Heart left ventricle (tissue), 16 donors: Measurements from ENCODE around the gene GCFC2. TPM values are rescaled to one million over a fixed set of nuclear protein-coding genes. Genes with fewer than 3 reads are reported as not detected.

Source experiments
- ATAC-seq, 4 donors: fragments of 200-7000 bp; cut with Tn5 transposase; one replicate each; pipeline ENCODE4 v1.9.1; 2020 to 2022; ENCODE audit warnings: moderate library complexity in 4 of 4, mild to moderate bottlenecking in 3 of 4, moderate number of reproducible peaks in 1 of 4
- DNase-seq, 5 donors: peaks; one replicate each; pipeline ENCODE4 v3.0.0-alpha.2; 2020
- H3K27ac ChIP-seq, 12 donors: fragments of 200-600 bp; sonication (generic) in 4 of 12; one replicate each; pipeline versions ENCODE4 v1.5.0 to v1.8.0; 2016 to 2022; ENCODE audit warnings: mild to moderate bottlenecking in 2 of 12
- H3K27me3 ChIP-seq, 9 donors: fragments of 200-600 bp; sonication (generic) in 2 of 9; one replicate each; pipeline versions ENCODE4 v1.5.1 to v1.8.0; 2016 to 2022; ENCODE audit warnings: mild to moderate bottlenecking in 3 of 9
- H3K36me3 ChIP-seq, 9 donors: fragments of 200-600 bp; sonication (generic) in 2 of 9; one replicate each; pipeline versions ENCODE4 v1.5.0 to v1.8.0; 2018 to 2022; ENCODE audit warnings: mild to moderate bottlenecking in 2 of 9
- H3K4me1 ChIP-seq, 12 donors: fragments of 200-600 bp; sonication (generic) in 4 of 12; one replicate each; pipeline versions ENCODE4 v1.5.0 to v1.8.0; 2016 to 2022; ENCODE audit warnings: mild to moderate bottlenecking in 3 of 12
- H3K4me3 ChIP-seq, 12 donors: fragments of 200-600 bp; sonication (generic) in 4 of 12; one replicate each; pipeline versions ENCODE4 v1.5.0 to v1.8.0; 2017 to 2022; ENCODE audit warnings: mild to moderate bottlenecking in 9 of 12, moderate library complexity in 4 of 12
- H3K9me3 ChIP-seq, 12 donors: fragments of 200-600 bp; sonication (generic) in 4 of 12; one replicate each; pipeline versions ENCODE4 v1.5.0 to v1.8.0; 2016 to 2022; ENCODE audit warnings: mild to moderate bottlenecking in 1 of 12
- POLR2A ChIP-seq, 2 donors: fragments of 450-650 bp; IDR thresholded peaks; one replicate each; pipeline ENCODE4 v1.6.1; 2017; ENCODE audit warnings: antibody characterized with exemption in 2 of 2, mild to moderate bottlenecking in 2 of 2, moderate library complexity in 2 of 2
- WGBS, 4 donors: extraction: QIAGEN DNeasy Blood & Tissue Kit in 2 of 4; methylation state at CpG; one replicate each; pipeline versions ENCODE4 v1.1.5 to v1.1.7; 2013 to 2018; 5-methylcytosine and 5-hydroxymethylcytosine counted together
- intact Hi-C, 10 donors: fragments of 100-400 bp; cut with DNase I; formaldehyde crosslinking; loops; one replicate each; pipeline versions ENCODE4 v1.11.1 to v1.14.2; 2022
- polyA plus RNA-seq, 2 donors: library from polyadenylated mRNA; stranded (reverse); fragments of 200-250 nt; gene quantifications; one replicate each; pipeline ENCODE4 v1.2.3, GENCODE V29; 2013
- total RNA-seq, 9 donors: library from RNA; depleted of rRNA in 2 of 9; stranded (reverse); fragments of >200 nt in 2 of 9; fragmentation: NEBNext Ultra II Directional in 3 of 9; extraction: Animal tissue kit (Norgen Biotek cat#: 25700) in 3 of 9; gene quantifications; one replicate each; pipeline versions ENCODE4 v1.1.0 to v1.2.4, GENCODE V29; 2016 to 2023
- TF ChIP-seq, protein P1 (sequence below), 12 donors: fragments of 200-600 bp; sonication (generic) in 4 of 12; IDR thresholded peaks; one replicate each; pipeline versions ENCODE4 v1.5.0 to v1.8.0; 2018 to 2022; ENCODE audit warnings: antibody characterized with exemption in 12 of 12, mild to moderate bottlenecking in 5 of 12
- donor health status: ischemic (EF 13 %, LVEDD 7.1; RV severe dilation, severe dysfunction).
- donor health status: healthy with polysubstance abuse.
- donor health status: DM: no; HTN: yes; CAD: no.
- donor health status: DM: no; HTN: no; CAD: no.
- donor health status: ischemic (EF 25% LVEDD 6.9; RV normal size, moderate dysfunction).
- donor health status: ischemic (EF 25% LVEDD 5.7; RV mildly dilated, moderate dysfunction).
- donor health status: healthy.
- donor health status: DM: yes; HTN: yes; CAD: no.
- donor health status: ischemic (EF 35%, LVEDD 5.7; RV mildly dilated, moderate dysfunction).
- donor health status: nonischemic (EF 11% LVEDD 7.7; RV severe dilation, severe dysfunction).
- donor health status: DM: yes; HTN: yes; CAD: no.
- donor health status: PGD.
- donor health status: ischemic (EF 29% LVEDD 5.4; RV normal size, mild dysfunction).
- donor health status: nonischemic (EF 23%, LVEDD 6.1; RV moderate dilation, normal function).

The GCFC2 gene
- total and polyA plus RNA-seq, 11 donors = 7.2 to 16.5 (median 13.2) TPM

DNA sequence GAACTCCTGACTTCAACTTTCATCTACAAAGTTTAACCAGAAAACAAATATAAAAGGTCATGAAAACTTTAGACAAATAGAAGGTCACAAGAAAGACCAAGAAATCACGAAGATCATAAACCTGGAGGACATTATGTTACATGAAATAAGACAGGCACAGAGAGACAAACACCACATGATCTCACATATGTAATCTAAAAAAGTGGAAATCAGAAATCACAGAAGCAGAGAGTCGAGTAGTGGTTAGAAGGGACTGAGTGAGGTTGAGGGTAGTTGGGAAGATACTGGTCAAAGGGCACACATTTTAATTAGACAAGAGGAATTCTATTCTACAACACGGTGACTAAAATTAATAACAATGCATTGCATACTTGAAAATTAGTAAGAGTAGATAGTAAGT is 1.4 kb downstream of the GCFC2 start:
- H3K27ac ChIP-seq = no peak overlapping the region
- H3K4me1 ChIP-seq = peaks cover 0 to 28% (median 9%) of the 10 kb centered on the region in 12 donors
- WGBS, 4 donors = 43 to 49% (median 47%) methylated on average over 3 of the region's 3 CpGs
- intact Hi-C loops = loop anchor here in 1 of 10 donors (10.0 kb wide), 1 partner anchor 54 kb away; no protein-coding TSS in a partner anchor
- ATAC-seq (no peak), DNase-seq (no peak)
- TF ChIP-seq, protein P1, sequence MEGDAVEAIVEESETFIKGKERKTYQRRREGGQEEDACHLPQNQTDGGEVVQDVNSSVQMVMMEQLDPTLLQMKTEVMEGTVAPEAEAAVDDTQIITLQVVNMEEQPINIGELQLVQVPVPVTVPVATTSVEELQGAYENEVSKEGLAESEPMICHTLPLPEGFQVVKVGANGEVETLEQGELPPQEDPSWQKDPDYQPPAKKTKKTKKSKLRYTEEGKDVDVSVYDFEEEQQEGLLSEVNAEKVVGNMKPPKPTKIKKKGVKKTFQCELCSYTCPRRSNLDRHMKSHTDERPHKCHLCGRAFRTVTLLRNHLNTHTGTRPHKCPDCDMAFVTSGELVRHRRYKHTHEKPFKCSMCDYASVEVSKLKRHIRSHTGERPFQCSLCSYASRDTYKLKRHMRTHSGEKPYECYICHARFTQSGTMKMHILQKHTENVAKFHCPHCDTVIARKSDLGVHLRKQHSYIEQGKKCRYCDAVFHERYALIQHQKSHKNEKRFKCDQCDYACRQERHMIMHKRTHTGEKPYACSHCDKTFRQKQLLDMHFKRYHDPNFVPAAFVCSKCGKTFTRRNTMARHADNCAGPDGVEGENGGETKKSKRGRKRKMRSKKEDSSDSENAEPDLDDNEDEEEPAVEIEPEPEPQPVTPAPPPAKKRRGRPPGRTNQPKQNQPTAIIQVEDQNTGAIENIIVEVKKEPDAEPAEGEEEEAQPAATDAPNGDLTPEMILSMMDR (IDR thresholded peaks at IDR 0.05) = no peak
- TF ChIP-seq POLR2A (IDR thresholded peaks at IDR 0.05) = no peak
- H3K4me3 ChIP-seq = peak overlapping the region in 11 of 12 donors; percentile 60 to 90 (median 78)
- H3K27me3 ChIP-seq = no peaks in the 10 kb centered on the region
- H3K36me3 ChIP-seq = peaks cover 0 to 25% (median 15%) of the 10 kb centered on the region in 9 donors
- H3K9me3 ChIP-seq = no peaks in the 10 kb centered on the region

DNA sequence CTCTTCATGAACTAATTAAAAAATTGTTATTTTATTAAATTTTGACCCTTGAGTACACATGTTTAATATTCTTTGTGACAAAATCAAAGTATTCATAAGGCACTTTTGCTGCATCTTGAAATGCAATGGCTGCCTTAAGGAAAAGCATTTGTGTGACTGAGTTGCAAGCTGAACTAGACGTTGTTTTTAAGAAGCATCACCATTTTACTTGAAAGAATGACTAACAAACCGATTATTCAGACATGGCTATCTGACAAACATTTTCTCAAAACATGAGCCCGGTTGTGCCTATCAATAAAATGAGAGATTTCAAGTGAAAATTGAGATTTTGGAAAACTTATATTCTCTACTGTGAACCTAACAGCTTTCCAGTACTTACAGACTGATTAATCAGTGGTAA is 2.8 kb downstream of the GCFC2 start:
- no peak for TF ChIP-seq POLR2A (IDR thresholded peaks at IDR 0.05)
- TF ChIP-seq, protein P1 (IDR thresholded peaks at IDR 0.05) = no peak
- Histone ChIP-seq H3K27me3 (no peaks in the 10 kb centered on the region), H3K9me3 (no peaks in the 10 kb centered on the region), H3K4me3 (no peak overlapping the region), H3K36me3 (peaks cover 0 to 39% (median 29%) of the 10 kb centered on the region in 9 donors), H3K4me1 (peaks cover 0 to 28% (median 9%) of the 10 kb centered on the region in 12 donors), H3K27ac (no peak overlapping the region)
- intact Hi-C loops = loop anchor here in 2 of 10 donors (2.0 to 10.0 kb wide), 2 partner anchors 53 to 65 kb away; no protein-coding TSS in a partner anchor
- 82 to 92% (median 84%) methylated on average over 3 of the region's 3 CpGs for WGBS, 4 donors
- ATAC-seq (no peak), DNase-seq (no peak)

DNA sequence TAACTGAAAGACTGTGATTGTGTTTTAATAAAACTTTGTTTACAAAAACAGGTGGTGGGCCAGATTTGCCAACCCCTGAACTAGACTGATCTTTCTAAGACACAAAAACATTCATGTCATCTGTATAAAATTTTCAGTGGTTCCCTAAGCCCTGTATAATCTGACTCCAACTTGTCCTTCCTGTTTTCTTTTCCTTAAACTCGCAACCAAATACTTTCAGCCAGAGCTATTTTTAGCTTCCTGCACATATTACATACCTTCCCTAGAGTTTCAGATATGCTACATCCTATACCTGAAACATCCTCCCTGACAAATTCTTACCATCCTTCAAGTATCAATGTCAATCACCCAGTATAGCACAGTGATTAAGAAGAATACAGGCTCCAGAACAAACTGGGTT is 4.8 kb downstream of the GCFC2 start:
- no peak for TF ChIP-seq POLR2A (IDR thresholded peaks at IDR 0.05)
- TF ChIP-seq, protein P1 (IDR thresholded peaks at IDR 0.05) = no peak
- DNase-seq (no peak), ATAC-seq (no peak)
- no peaks in the 10 kb centered on the region for H3K27me3 ChIP-seq
- H3K9me3 ChIP-seq = no peaks in the 10 kb centered on the region
- peaks cover 0 to 25% (median 9%) of the 10 kb centered on the region in 12 donors for H3K4me1 ChIP-seq
- intact Hi-C loops = loop anchor here in 2 of 10 donors (2.0 to 10.0 kb wide), 2 partner anchors 51 to 63 kb away; no protein-coding TSS in a partner anchor
- WGBS, 4 donors = 12 to 22% (median 17%) methylated on average over 1 of the region's 1 CpG
- H3K36me3 ChIP-seq = peaks cover under 1 to 58% (median 49%) of the 10 kb centered on the region in 9 donors
- no peak overlapping the region for H3K27ac ChIP-seq
- no peak overlapping the region for H3K4me3 ChIP-seq

DNA sequence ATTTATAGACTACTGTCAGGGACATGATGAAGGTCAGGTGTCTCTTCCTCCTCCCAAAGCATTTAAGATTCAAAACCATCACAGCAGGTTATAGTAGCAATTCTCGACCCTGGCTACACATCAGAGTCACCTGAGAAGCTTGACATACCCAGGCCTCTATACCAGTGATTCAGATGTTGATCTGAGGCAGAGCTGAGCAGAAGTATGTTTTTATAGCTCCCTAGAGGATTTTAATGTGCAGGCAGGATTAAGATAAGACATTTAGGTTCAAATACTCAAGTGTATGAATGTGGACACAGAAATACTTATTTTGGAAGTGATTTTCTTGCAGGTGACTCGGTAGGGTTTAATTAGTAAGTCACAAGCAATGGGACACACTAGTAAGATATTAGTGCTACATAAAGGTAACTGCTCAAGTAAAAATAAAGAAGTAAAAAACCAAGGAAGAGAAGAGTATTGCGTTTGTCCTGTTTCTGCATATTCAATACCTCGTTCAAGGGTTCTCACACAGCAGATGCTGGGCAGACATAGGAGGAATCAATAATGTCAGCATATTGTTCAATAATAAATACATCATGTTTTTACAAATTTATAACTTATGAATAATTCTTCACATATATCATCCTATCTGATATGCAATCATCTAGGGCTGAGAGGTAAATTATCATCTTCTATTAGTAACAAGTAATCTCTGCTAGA is 7.0 kb downstream of the GCFC2 start:
- H3K9me3 ChIP-seq = no peaks in the 10 kb centered on the region
- ATAC-seq = no peak
- H3K4me3 ChIP-seq = no peak overlapping the region
- TF ChIP-seq POLR2A (IDR thresholded peaks at IDR 0.05) = no peak
- TF ChIP-seq, protein P1 (IDR thresholded peaks at IDR 0.05) = no peak
- 86 to 93% (median 89%) methylated on average over 4 of the region's 4 CpGs for WGBS, 4 donors
- intact Hi-C loops = loop anchor here in 1 of 10 donors (10.0 kb wide), 1 partner anchor 49 kb away; no protein-coding TSS in a partner anchor
- peaks cover 3 to 80% (median 71%) of the 10 kb centered on the region in 9 donors for H3K36me3 ChIP-seq
- DNase-seq = no peak
- H3K27me3 ChIP-seq = no peaks in the 10 kb centered on the region
- peaks cover 0 to 14% (median under 1%) of the 10 kb centered on the region in 12 donors for H3K4me1 ChIP-seq
- H3K27ac ChIP-seq = no peak overlapping the region
